ENCODE results near the gene GLE1.

DNA sequence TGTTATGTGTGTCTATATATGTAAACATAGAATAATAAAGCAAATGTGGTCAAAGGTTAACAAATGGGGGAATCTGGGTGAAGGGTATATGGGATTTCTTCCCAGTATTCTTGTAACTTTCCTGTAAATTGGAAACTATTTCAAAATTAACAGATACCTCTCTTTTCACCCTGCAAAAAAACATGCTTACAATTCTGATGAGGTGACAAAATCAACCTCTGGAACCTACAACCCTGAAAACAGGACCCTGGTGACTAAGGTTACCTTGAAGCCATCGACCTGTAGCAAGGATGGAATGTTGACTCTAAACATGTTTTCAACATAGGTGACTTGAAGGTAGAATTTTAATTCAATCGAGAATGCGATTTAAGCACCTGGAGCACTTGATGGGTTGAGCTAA, 42.0 kb downstream of the GLE1 start:
- TF ChIP-seq OSR1 (CRISPR knock-in tag; IDR thresholded peaks at IDR 0.05) (no peak), TCF4 (CRISPR knock-in tag; IDR thresholded peaks at IDR 0.05; ENCODE audit: borderline replicate concordance) (no peak), ZC3H10 (CRISPR knock-in tag; IDR thresholded peaks at IDR 0.05) (no peak), ZNF8 (CRISPR knock-in tag; IDR thresholded peaks at IDR 0.05) (no peak), ESRRG (CRISPR knock-in tag; IDR thresholded peaks at IDR 0.05) (no peak), ZFP30 (CRISPR knock-in tag; IDR thresholded peaks at IDR 0.05) (no peak), BACH2 (CRISPR knock-in tag; IDR thresholded peaks at IDR 0.05; ENCODE audit: borderline replicate concordance) (no peak), ARNTL (CRISPR knock-in tag; IDR thresholded peaks at IDR 0.05; ENCODE audit: borderline replicate concordance, low read depth) (no peak)
- TF ChIP-seq, protein P1, sequence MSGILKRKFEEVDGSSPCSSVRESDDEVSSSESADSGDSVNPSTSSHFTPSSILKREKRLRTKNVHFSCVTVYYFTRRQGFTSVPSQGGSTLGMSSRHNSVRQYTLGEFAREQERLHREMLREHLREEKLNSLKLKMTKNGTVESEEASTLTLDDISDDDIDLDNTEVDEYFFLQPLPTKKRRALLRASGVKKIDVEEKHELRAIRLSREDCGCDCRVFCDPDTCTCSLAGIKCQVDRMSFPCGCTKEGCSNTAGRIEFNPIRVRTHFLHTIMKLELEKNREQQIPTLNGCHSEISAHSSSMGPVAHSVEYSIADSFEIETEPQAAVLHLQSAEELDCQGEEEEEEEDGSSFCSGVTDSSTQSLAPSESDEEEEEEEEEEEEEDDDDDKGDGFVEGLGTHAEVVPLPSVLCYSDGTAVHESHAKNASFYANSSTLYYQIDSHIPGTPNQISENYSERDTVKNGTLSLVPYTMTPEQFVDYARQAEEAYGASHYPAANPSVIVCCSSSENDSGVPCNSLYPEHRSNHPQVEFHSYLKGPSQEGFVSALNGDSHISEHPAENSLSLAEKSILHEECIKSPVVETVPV (CRISPR knock-in tag; IDR thresholded peaks at IDR 0.05): no peak
- TF ChIP-seq, protein P2, sequence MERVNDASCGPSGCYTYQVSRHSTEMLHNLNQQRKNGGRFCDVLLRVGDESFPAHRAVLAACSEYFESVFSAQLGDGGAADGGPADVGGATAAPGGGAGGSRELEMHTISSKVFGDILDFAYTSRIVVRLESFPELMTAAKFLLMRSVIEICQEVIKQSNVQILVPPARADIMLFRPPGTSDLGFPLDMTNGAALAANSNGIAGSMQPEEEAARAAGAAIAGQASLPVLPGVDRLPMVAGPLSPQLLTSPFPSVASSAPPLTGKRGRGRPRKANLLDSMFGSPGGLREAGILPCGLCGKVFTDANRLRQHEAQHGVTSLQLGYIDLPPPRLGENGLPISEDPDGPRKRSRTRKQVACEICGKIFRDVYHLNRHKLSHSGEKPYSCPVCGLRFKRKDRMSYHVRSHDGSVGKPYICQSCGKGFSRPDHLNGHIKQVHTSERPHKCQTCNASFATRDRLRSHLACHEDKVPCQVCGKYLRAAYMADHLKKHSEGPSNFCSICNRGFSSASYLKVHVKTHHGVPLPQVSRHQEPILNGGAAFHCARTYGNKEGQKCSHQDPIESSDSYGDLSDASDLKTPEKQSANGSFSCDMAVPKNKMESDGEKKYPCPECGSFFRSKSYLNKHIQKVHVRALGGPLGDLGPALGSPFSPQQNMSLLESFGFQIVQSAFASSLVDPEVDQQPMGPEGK (CRISPR knock-in tag; IDR thresholded peaks at IDR 0.05; ENCODE audit: borderline replicate concordance): no peak
- TF ChIP-seq, protein P3, sequence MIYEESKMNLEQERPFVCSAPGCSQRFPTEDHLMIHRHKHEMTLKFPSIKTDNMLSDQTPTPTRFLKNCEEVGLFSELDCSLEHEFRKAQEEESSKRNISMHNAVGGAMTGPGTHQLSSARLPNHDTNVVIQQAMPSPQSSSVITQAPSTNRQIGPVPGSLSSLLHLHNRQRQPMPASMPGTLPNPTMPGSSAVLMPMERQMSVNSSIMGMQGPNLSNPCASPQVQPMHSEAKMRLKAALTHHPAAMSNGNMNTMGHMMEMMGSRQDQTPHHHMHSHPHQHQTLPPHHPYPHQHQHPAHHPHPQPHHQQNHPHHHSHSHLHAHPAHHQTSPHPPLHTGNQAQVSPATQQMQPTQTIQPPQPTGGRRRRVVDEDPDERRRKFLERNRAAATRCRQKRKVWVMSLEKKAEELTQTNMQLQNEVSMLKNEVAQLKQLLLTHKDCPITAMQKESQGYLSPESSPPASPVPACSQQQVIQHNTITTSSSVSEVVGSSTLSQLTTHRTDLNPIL (CRISPR knock-in tag; IDR thresholded peaks at IDR 0.05; ENCODE audit: low read depth): no peak
